Loucy (cell line): ENCODE results near the gene CCDC184.
A peak's percentile ranks its signal among the peaks of the same experiment; 100 is the strongest.
"Not testable (repeated sequence)": the region's sequence is repeated elsewhere in the genome, so short reads cannot be mapped to it uniquely, and the experiment has no call there.

Experiments used
- H2AFZ ChIP-seq: fragments of 200-600 bp; sonication (generic); 2 replicates; pipeline ENCODE4 v1.6.0; 2016; ENCODE audit warnings: antibody characterized with exemption, mild to moderate bottlenecking, low read length, moderate library complexity
- H3F3A ChIP-seq: fragments of 200-600 bp; 2 replicates; pipeline ENCODE4 v1.6.0; 2016; ENCODE audit warnings: antibody characterized with exemption, low read depth, mild to moderate bottlenecking
- H3K27me3 ChIP-seq: fragments of 200-600 bp; sonication (generic); 2 replicates; pipeline ENCODE4 v1.6.1; 2014; ENCODE audit warnings: low read length, mild to moderate bottlenecking; ENCODE audit not compliant: insufficient read depth, poor library complexity, severe bottlenecking
- H3K36me3 ChIP-seq: fragments of 200-600 bp; sonication (generic); 2 replicates; pipeline ENCODE4 v1.6.1; 2016; ENCODE audit warnings: low read length; ENCODE audit not compliant: insufficient read depth
- H3K4me1 ChIP-seq: fragments of 200-600 bp; sonication (generic); 2 replicates; pipeline ENCODE4 v1.5.1; 2014; ENCODE audit warnings: low read length, mild to moderate bottlenecking; ENCODE audit not compliant: insufficient read depth, poor library complexity, severe bottlenecking
- H3K4me2 ChIP-seq: fragments of 200-600 bp; sonication (generic); 2 replicates; pipeline ENCODE4 v1.6.0; 2014; ENCODE audit warnings: antibody characterized with exemption, low read length, low read depth, mild to moderate bottlenecking; ENCODE audit not compliant: poor library complexity, severe bottlenecking
- H3K4me3 ChIP-seq: fragments of 200-600 bp; sonication (generic); 2 replicates; pipeline ENCODE4 v1.5.1; 2014; ENCODE audit warnings: low read length, mild to moderate bottlenecking, mixed read lengths; ENCODE audit not compliant: poor library complexity, severe bottlenecking
- H3K79me2 ChIP-seq: fragments of 200-600 bp; sonication (generic); 2 replicates; pipeline ENCODE4 v1.6.1; 2014; ENCODE audit warnings: low read length; ENCODE audit not compliant: insufficient read depth
- H3K9ac ChIP-seq: fragments of 200-600 bp; sonication (generic); 2 replicates; pipeline ENCODE4 v1.6.0; 2014; ENCODE audit warnings: mild to moderate bottlenecking, low read depth, low read length, moderate library complexity; ENCODE audit not compliant: poor library complexity, severe bottlenecking
- H3K9me2 ChIP-seq: fragments of 200-600 bp; sonication (generic); replicated peaks from 2 replicates; pipeline ENCODE4 v1.6.1; 2016; ENCODE audit warnings: low read depth, low read length, mixed read lengths
- H3K9me3 ChIP-seq: fragments of 200-600 bp; sonication (generic); 2 replicates; pipeline ENCODE4 v1.6.1; 2014; ENCODE audit warnings: mild to moderate bottlenecking, antibody characterized with exemption, low read length, low read depth; ENCODE audit not compliant: insufficient read depth
- H4K20me1 ChIP-seq: fragments of 200-600 bp; sonication (generic); 2 replicates; pipeline ENCODE4 v1.6.0; 2014; ENCODE audit warnings: antibody characterized with exemption, low read length, mild to moderate bottlenecking; ENCODE audit not compliant: insufficient read depth, poor library complexity, severe bottlenecking
- EZH2phosphoT487 ChIP-seq: fragments of 200-600 bp; IDR thresholded peaks from 2 replicates; pipeline ENCODE4 v1.6.1; 2018; ENCODE audit warnings: antibody characterized with exemption, mild to moderate bottlenecking, moderate library complexity, borderline replicate concordance
- TF ChIP-seq, protein P1 (sequence below): fragments of 200-600 bp; sonication (generic); conservative IDR thresholded peaks from 2 replicates; pipeline ENCODE4 v1.5.1; 2014; ENCODE audit warnings: mild to moderate bottlenecking, antibody characterized with exemption, low read length

The CCDC184 gene

DNA sequence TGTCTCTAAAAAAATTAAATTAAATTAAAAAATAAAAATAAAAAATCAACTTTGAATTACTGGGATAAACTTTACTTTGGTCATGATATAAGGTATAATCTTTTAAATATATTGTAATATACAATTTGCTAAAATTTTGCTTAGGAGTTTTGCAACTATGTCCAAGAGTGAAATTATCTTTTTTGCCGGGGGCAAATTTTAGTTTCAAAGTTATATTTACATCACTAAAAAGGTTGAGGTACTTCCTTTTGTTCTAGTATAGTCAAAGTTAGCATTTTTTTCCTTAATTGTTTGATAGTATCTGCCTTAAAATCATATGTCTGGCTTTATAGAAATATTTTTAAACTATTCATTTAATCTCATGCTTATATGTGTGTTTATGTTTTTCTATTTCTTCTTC is 37.3 kb downstream of the CCDC184 start:
- no peaks in the 10 kb centered on the region for H3K27me3 ChIP-seq
- H3K9ac ChIP-seq, result no peak overlapping the region
- H2AFZ ChIP-seq, result no peak overlapping the region
- H3K4me3 ChIP-seq, result no peak overlapping the region
- H3K36me3 ChIP-seq, result no peaks in the 10 kb centered on the region
- no peaks in the 10 kb centered on the region for H3K9me3 ChIP-seq
- TF ChIP-seq, protein P1, sequence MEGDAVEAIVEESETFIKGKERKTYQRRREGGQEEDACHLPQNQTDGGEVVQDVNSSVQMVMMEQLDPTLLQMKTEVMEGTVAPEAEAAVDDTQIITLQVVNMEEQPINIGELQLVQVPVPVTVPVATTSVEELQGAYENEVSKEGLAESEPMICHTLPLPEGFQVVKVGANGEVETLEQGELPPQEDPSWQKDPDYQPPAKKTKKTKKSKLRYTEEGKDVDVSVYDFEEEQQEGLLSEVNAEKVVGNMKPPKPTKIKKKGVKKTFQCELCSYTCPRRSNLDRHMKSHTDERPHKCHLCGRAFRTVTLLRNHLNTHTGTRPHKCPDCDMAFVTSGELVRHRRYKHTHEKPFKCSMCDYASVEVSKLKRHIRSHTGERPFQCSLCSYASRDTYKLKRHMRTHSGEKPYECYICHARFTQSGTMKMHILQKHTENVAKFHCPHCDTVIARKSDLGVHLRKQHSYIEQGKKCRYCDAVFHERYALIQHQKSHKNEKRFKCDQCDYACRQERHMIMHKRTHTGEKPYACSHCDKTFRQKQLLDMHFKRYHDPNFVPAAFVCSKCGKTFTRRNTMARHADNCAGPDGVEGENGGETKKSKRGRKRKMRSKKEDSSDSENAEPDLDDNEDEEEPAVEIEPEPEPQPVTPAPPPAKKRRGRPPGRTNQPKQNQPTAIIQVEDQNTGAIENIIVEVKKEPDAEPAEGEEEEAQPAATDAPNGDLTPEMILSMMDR, result no peak
- no peak for TF ChIP-seq EZH2phosphoT487
- H3K4me2 ChIP-seq, result no peak overlapping the region
- H4K20me1 ChIP-seq, result no peaks in the 10 kb centered on the region
- H3K4me1 ChIP-seq, result no peaks in the 10 kb centered on the region
- no peaks in the 10 kb centered on the region for H3F3A ChIP-seq
- H3K79me2 ChIP-seq, result no peaks in the 10 kb centered on the region
- H3K9me2 ChIP-seq, result no peaks in the 10 kb centered on the region

DNA sequence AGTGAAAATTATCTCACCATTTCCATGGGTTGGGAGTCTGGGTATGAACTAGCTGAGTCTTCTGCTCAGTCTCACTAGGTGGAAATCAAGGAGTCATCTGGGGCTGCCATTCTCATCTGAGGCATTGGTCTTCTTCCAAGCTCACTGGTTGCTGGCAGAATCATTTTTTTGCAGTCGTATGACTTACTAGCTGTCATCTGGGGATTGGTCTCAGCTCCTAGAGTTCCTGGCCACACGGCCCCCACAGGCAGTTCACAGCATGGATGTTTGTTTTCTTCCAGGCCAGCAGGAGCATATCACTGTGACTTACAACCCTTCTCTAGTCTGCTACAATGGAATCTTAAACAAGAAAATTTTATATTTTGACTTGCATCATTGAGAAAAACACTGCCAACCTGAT is 38.2 kb downstream of the CCDC184 start:
- H3K27me3 ChIP-seq, result no peaks in the 10 kb centered on the region
- no peak overlapping the region for H3K4me2 ChIP-seq
- 0 out of 2 replicates have a peak overlapping the region, but pooled peaks have one; percentile 60 for H2AFZ ChIP-seq

DNA sequence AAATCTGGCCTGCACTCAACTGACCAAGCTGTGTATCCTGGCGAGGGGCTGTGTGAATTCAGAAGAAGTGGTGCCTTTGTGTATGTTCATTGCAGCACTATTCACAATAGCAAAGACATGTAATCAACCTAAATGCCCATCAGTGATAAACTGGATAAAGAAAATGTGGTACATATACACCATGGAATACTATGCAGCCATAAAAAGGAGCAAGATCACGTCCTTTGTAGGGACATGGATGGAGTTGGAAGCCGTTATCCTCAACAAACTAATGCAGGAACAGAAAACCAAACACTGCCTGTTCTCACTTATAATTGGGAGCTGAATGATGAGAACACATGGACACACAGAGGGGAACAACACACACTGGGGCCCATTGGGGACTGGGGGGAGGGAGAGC is 41.1 kb downstream of the CCDC184 start:
- not testable (repeated sequence) for H3K27me3 ChIP-seq, H4K20me1 ChIP-seq, H3K4me1 ChIP-seq, H3K9me3 ChIP-seq, H3K4me2 ChIP-seq, H3K36me3 ChIP-seq, H3F3A ChIP-seq, H2AFZ ChIP-seq, H3K4me3 ChIP-seq, H3K9me2 ChIP-seq, H3K79me2 ChIP-seq, H3K9ac ChIP-seq

More for the DNA sequence above, 38.2 kb downstream of the CCDC184 start:
- Histone ChIP-seq H3K36me3 (no peaks in the 10 kb centered on the region), H3K4me1 (no peaks in the 10 kb centered on the region), H3K4me3 (no peak overlapping the region), H3K79me2 (no peaks in the 10 kb centered on the region), H3K9me3 (no peaks in the 10 kb centered on the region), H3K9me2 (no peaks in the 10 kb centered on the region), H3K9ac (no peak overlapping the region), H4K20me1 (no peaks in the 10 kb centered on the region), H3F3A (no peaks in the 10 kb centered on the region)
- TF ChIP-seq EZH2phosphoT487, result no peak
- TF ChIP-seq, protein P1, result no peak

DNA sequence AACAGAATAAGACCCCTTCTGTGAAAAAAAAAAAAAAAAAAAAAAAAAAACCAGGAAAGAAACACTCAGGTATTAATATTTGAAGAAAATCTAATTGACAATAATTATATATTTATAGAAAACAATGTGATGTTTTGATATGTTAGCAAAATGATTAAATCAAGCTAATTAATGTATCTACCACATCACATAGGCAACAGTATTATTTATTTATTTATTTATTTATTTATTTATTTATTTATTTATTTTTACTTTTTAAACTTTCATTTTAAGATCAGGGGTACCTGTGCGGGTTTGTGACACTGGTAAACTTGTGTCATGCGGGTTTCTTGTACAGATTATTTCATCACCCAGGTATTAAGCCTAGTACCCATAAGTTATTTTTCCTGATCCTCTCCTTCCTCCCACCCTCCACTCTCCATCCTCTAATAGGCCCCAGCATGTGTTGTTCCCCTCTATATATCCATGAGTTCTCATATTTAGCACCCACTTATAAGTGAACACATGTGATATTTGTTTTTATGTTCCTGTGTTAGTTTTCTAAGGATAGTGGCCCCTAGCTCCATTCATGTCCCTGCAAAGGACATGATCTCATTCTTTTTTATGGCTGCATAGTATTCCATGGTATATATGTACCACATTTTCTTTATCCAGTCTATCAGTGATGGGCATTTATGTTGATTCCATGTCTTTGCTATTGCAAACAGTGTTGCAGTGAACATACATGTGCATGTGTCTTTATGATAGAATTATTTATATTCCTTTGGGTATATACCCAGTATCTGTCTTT is 47.9 kb downstream of the CCDC184 start:
- H3K9me3 ChIP-seq, H3K79me2 ChIP-seq, H3K36me3 ChIP-seq, H3K4me1 ChIP-seq, H2AFZ ChIP-seq, H3K4me3 ChIP-seq, H3K4me2 ChIP-seq, H3K9ac ChIP-seq, H3K27me3 ChIP-seq, H3K9me2 ChIP-seq, H3F3A ChIP-seq, H4K20me1 ChIP-seq: not testable (repeated sequence)
